Measurements from ENCODE around the gene RARRES2.

The RARRES2 gene

GRCh38 chr7:150340875-150341262 lies 560 bp downstream of the RARRES2 start:
- no peak overlapping the region for H3K4me2 ChIP-seq (ENCODE audit: low read depth, low read length, poor library complexity, severe bottlenecking)
- no peak for TF ChIP-seq EZH2phosphoT487 (conservative IDR thresholded peaks at IDR 0.05; ENCODE audit: low read length)
- TF ChIP-seq, protein P1, sequence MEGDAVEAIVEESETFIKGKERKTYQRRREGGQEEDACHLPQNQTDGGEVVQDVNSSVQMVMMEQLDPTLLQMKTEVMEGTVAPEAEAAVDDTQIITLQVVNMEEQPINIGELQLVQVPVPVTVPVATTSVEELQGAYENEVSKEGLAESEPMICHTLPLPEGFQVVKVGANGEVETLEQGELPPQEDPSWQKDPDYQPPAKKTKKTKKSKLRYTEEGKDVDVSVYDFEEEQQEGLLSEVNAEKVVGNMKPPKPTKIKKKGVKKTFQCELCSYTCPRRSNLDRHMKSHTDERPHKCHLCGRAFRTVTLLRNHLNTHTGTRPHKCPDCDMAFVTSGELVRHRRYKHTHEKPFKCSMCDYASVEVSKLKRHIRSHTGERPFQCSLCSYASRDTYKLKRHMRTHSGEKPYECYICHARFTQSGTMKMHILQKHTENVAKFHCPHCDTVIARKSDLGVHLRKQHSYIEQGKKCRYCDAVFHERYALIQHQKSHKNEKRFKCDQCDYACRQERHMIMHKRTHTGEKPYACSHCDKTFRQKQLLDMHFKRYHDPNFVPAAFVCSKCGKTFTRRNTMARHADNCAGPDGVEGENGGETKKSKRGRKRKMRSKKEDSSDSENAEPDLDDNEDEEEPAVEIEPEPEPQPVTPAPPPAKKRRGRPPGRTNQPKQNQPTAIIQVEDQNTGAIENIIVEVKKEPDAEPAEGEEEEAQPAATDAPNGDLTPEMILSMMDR (IDR thresholded peaks at IDR 0.05; ENCODE audit: insufficient read depth, low read length, poor library complexity, severe bottlenecking), result no peak
- H3K27ac ChIP-seq (ENCODE audit: low read depth, low read length), result no peak overlapping the region
- no peak overlapping the region for H3K9ac ChIP-seq (ENCODE audit: low read length)
- no peaks in the 10 kb centered on the region for H3K36me3 ChIP-seq (ENCODE audit: low read length)
- no peaks in the 10 kb centered on the region for H4K20me1 ChIP-seq (ENCODE audit: low read depth, low read length)
- no peaks in the 10 kb centered on the region for H3K79me2 ChIP-seq (ENCODE audit: insufficient read depth, low read length)
- no peaks in the 10 kb centered on the region for H3K9me3 ChIP-seq (ENCODE audit: insufficient read depth, low read length)
- H3K9me2 ChIP-seq (replicated peaks; ENCODE audit: insufficient read depth, low read length), result no peaks in the 10 kb centered on the region
- no peaks in the 10 kb centered on the region for H3K27me3 ChIP-seq (ENCODE audit: low read length)
- no peak overlapping the region for H2AFZ ChIP-seq (ENCODE audit: low read depth, low read length, severe bottlenecking)
- H3K4me3 ChIP-seq (ENCODE audit: insufficient read depth, low read length, poor library complexity, severe bottlenecking), result no peak overlapping the region
- H3F3A ChIP-seq (ENCODE audit: insufficient read depth), result no peaks in the 10 kb centered on the region

DNA sequence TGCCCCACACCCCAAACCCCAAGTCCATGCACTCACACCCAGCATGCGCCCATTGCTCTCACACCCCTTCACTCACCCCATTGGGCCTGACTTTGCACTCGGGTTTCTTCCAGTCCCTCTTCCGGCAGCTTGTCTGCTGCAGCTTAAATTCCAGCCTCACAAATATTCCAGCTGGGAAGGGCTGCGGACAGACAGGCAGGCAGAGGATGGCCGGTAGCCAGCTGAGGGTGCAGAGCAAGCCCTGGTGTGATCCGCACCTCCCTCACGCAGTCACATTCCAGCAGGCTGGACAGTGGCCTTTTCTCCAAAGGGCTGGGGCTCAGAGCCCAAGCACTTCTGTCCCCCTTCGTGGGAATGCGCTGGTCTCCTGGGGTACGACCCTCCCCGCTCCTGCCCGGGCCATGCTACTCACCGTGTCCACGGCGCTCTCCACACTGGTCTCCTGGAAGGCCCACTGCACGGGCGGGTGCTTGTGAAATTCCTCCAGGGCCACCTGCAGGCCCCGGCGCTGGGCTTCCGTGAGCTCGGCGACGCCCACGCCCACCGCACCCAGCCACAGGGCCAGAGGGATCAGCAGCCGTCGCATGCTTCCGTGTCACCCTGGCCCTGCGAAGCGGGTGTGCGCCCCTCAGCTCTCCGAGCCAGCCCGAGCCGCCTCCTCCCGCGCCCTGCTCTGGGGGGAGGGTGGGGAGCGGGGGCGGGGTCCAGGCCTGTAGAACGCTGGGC lies 1.2 kb downstream of the RARRES2 start:
- H3K36me3 ChIP-seq (ENCODE audit: low read length), result no peaks in the 10 kb centered on the region
- H4K20me1 ChIP-seq (ENCODE audit: low read depth, low read length), result no peaks in the 10 kb centered on the region
- no peaks in the 10 kb centered on the region for H3K79me2 ChIP-seq (ENCODE audit: insufficient read depth, low read length)
- no peak overlapping the region for H3K4me3 ChIP-seq (ENCODE audit: insufficient read depth, low read length, poor library complexity, severe bottlenecking)
- H3F3A ChIP-seq (ENCODE audit: insufficient read depth), result no peaks in the 10 kb centered on the region
- H2AFZ ChIP-seq (ENCODE audit: low read depth, low read length, severe bottlenecking), result no peak overlapping the region
- H3K4me2 ChIP-seq (ENCODE audit: low read depth, low read length, poor library complexity, severe bottlenecking), result no peak overlapping the region
- TF ChIP-seq EZH2phosphoT487 (conservative IDR thresholded peaks at IDR 0.05; ENCODE audit: low read length), result no peak
- TF ChIP-seq, protein P1 (IDR thresholded peaks at IDR 0.05; ENCODE audit: insufficient read depth, low read length, poor library complexity, severe bottlenecking), result no peak
- H3K27ac ChIP-seq (ENCODE audit: low read depth, low read length), result no peak overlapping the region
- H3K9me2 ChIP-seq (replicated peaks; ENCODE audit: insufficient read depth, low read length), result no peaks in the 10 kb centered on the region
- no peaks in the 10 kb centered on the region for H3K9me3 ChIP-seq (ENCODE audit: insufficient read depth, low read length)
- H3K9ac ChIP-seq (ENCODE audit: low read length), result no peak overlapping the region
- H3K27me3 ChIP-seq (ENCODE audit: low read length), result no peaks in the 10 kb centered on the region

GRCh38 chr7:150339409-150339809 lies 2.0 kb downstream of the RARRES2 start:
- Histone ChIP-seq H3K9ac (ENCODE audit: low read length) (no peak overlapping the region), H3K27ac (ENCODE audit: low read depth, low read length) (no peak overlapping the region), H3K9me3 (ENCODE audit: insufficient read depth, low read length) (no peaks in the 10 kb centered on the region), H2AFZ (ENCODE audit: low read depth, low read length, severe bottlenecking) (no peak overlapping the region), H3K79me2 (ENCODE audit: insufficient read depth, low read length) (no peaks in the 10 kb centered on the region), H3K36me3 (ENCODE audit: low read length) (no peaks in the 10 kb centered on the region), H3K9me2 (replicated peaks; ENCODE audit: insufficient read depth, low read length) (no peaks in the 10 kb centered on the region), H4K20me1 (ENCODE audit: low read depth, low read length) (no peaks in the 10 kb centered on the region), H3K27me3 (ENCODE audit: low read length) (no peaks in the 10 kb centered on the region), H3F3A (ENCODE audit: insufficient read depth) (no peaks in the 10 kb centered on the region), H3K4me2 (ENCODE audit: low read depth, low read length, poor library complexity, severe bottlenecking) (no peak overlapping the region), H3K4me3 (ENCODE audit: insufficient read depth, low read length, poor library complexity, severe bottlenecking) (no peak overlapping the region)
- TF ChIP-seq, protein P1 (IDR thresholded peaks at IDR 0.05; ENCODE audit: insufficient read depth, low read length, poor library complexity, severe bottlenecking), result no peak
- no peak for TF ChIP-seq EZH2phosphoT487 (conservative IDR thresholded peaks at IDR 0.05; ENCODE audit: low read length)

Data from SU-DHL-6 (cell line).